HepG2 (cell line): ENCODE results near the gene PTGES3. TPM values are rescaled to one million over a fixed set of nuclear protein-coding genes. Genes with fewer than 3 reads are reported as not detected.

ENCODE experiments used
- FOXO4 ChIP-seq: sonication (generic); formaldehyde crosslinking; conservative IDR thresholded peaks from 2 replicates; pipeline ENCODE4 v1.8.1; 2023; ENCODE audit warnings: missing genetic modification reagents
- HDAC1 ChIP-seq: sonication (generic); formaldehyde crosslinking; IDR thresholded peaks from 2 replicates; pipeline ENCODE4 v1.5.1; 2020; ENCODE audit warnings: mild to moderate bottlenecking, missing genetic modification reagents
- KLF12 ChIP-seq: sonication (generic); formaldehyde crosslinking; IDR thresholded peaks from 2 replicates; pipeline ENCODE4 v1.4.0; 2020; ENCODE audit warnings: missing genetic modification reagents, borderline replicate concordance
- SMAD9 ChIP-seq: sonication (generic); formaldehyde crosslinking; IDR thresholded peaks from 2 replicates; pipeline ENCODE4 v1.5.1; 2020; ENCODE audit warnings: mild to moderate bottlenecking, missing genetic modification reagents
- THAP9 ChIP-seq: sonication (generic); formaldehyde crosslinking; IDR thresholded peaks from 2 replicates; pipeline ENCODE4; 2020; ENCODE audit warnings: missing genetic modification reagents, mild to moderate bottlenecking, borderline replicate concordance
- ZBTB34 ChIP-seq: sonication (generic); formaldehyde crosslinking; IDR thresholded peaks from 2 replicates; pipeline ENCODE4 v1.8.0; 2022; ENCODE audit warnings: mild to moderate bottlenecking, missing genetic modification reagents
- ZNF318 ChIP-seq: sonication (generic); formaldehyde crosslinking; IDR thresholded peaks from 2 replicates; pipeline ENCODE4 v1.4.0; 2020; ENCODE audit warnings: mild to moderate bottlenecking, missing genetic modification reagents
- ZNF333 ChIP-seq: sonication (generic); formaldehyde crosslinking; IDR thresholded peaks from 2 replicates; pipeline ENCODE4 v1.4.0; 2020; ENCODE audit warnings: mild to moderate bottlenecking, missing genetic modification reagents, borderline replicate concordance
- ZNF883 ChIP-seq: sonication (generic); formaldehyde crosslinking; IDR thresholded peaks from 2 replicates; pipeline ENCODE4 v1.5.1; 2020; ENCODE audit warnings: mild to moderate bottlenecking, missing genetic modification reagents; ENCODE audit errors: not compliant biosample characterization
- polyA plus RNA-seq, 8 experiments: library from polyadenylated mRNA; depleted of rRNA in 3 of 8; stranded (reverse) in 7 of 8; unstranded in 1 of 8; fragments of >200 nt; fragmentation: Illumina TruSeq in 4 of 8; extraction: Trizol in 4 of 8; gene quantifications; 2 replicates each; pipeline versions ENCODE4 v1.2.1 to v1.2.3, GENCODE V29; 2011 to 2016; ENCODE audit warnings: low read depth in 4 of 8, missing spikeins in 1 of 8, mixed read lengths in 1 of 8; ENCODE audit not compliant: insufficient read depth in 1 of 8
- total RNA-seq, 5 experiments: library from RNA; depleted of rRNA; stranded (reverse); fragments of >200 nt; fragmentation: Illumina TruSeq; extraction: Trizol; gene quantifications; 2 replicates each; pipeline ENCODE4 v1.2.3, GENCODE V29; 2016; ENCODE audit warnings: low read depth in 1 of 5

Gene PTGES3
- total and polyA plus RNA-seq, 2 of the 13 experiments (the other 11 are each of a cell fraction or from before 2014, with no cell fraction given), result 54.4 to 159 TPM

GRCh38 chr12:56645201-56645716 is 42.8 kb downstream of the PTGES3 start (continued):
- no peak for TF ChIP-seq ZNF318
- peak; percentile 97; the same call in 1 of the 2 replicates for TF ChIP-seq FOXO4 (CRISPR knock-in tag)
- TF ChIP-seq ZNF333 (CRISPR knock-in tag), result 0 out of 2 replicates have a peak, but pooled peaks have one; percentile 8
- TF ChIP-seq SMAD9, result 0 out of 2 replicates have a peak, but pooled peaks have one; percentile 13
- TF ChIP-seq THAP9 (CRISPR knock-in tag), result 0 out of 2 replicates have a peak, but pooled peaks have one; percentile 40
- peak; percentile 29; the same call in 1 of the 2 replicates for TF ChIP-seq HDAC1 (CRISPR knock-in tag)
- TF ChIP-seq KLF12 (CRISPR knock-in tag), result no peak
- peak; percentile 43 for TF ChIP-seq ZNF883 (CRISPR knock-in tag)
- 0 out of 2 replicates have a peak, but pooled peaks have one; percentile 40 for TF ChIP-seq ZBTB34 (CRISPR knock-in tag)
